SK-N-SH treated with all-trans-retinoic acid at 6 μM for 48 hours (cell line): ENCODE data around the gene ATP8B3.

Source experiments
- ATAC-seq: fragments of 200-7000 bp; cut with Tn5 transposase; 3 replicates; pipeline ENCODE4 v1.9.1; 2020; ENCODE audit warnings: mild to moderate bottlenecking, moderate library complexity
- BACH2 ChIP-seq: fragments of 250-450 bp; sonication (Bioruptor Pico); IDR thresholded peaks from 2 replicates; pipeline ENCODE4 v1.9.0; 2021; ENCODE audit warnings: mild to moderate bottlenecking, borderline replicate concordance
- CSDC2 ChIP-seq: fragments of 250-450 bp; sonication (Bioruptor Pico); IDR thresholded peaks from 2 replicates; pipeline ENCODE4 v1.5.0; 2020; ENCODE audit warnings: mild to moderate bottlenecking, moderate library complexity
- ESRRG ChIP-seq: fragments of 250-450 bp; sonication (Bioruptor Pico); IDR thresholded peaks from 2 replicates; pipeline ENCODE4 v1.6.1; 2021; ENCODE audit warnings: mild to moderate bottlenecking
- GLIS3 ChIP-seq: fragments of 250-450 bp; sonication (Bioruptor Pico); IDR thresholded peaks from 2 replicates; pipeline ENCODE4 v1.5.0; 2020; ENCODE audit warnings: mild to moderate bottlenecking, moderate library complexity
- ISL1 ChIP-seq: fragments of 250-450 bp; sonication (Bioruptor Pico); IDR thresholded peaks from 2 replicates; pipeline ENCODE4 v2.1.2; 2022; ENCODE audit warnings: mild to moderate bottlenecking, moderate library complexity
- OSR1 ChIP-seq: fragments of 250-450 bp; sonication (Bioruptor Pico); IDR thresholded peaks from 2 replicates; pipeline ENCODE4 v1.8.0; 2022; ENCODE audit warnings: moderate library complexity, mild to moderate bottlenecking, inconsistent platforms
- PPARA ChIP-seq: fragments of 250-450 bp; sonication (Bioruptor Pico); IDR thresholded peaks from 2 replicates; pipeline ENCODE4 v1.5.0; 2020; ENCODE audit warnings: mild to moderate bottlenecking, borderline replicate concordance
- RARB ChIP-seq: fragments of 250-450 bp; sonication (Bioruptor Pico); IDR thresholded peaks from 2 replicates; pipeline ENCODE4 v1.8.0; 2021; ENCODE audit warnings: mild to moderate bottlenecking, moderate library complexity
- SNAI2 ChIP-seq: fragments of 250-450 bp; sonication (Bioruptor Pico); IDR thresholded peaks from 2 replicates; pipeline ENCODE4 v1.5.0; 2020; ENCODE audit warnings: mild to moderate bottlenecking, moderate library complexity
- TCF4 ChIP-seq: fragments of 250-450 bp; sonication (Bioruptor Pico); IDR thresholded peaks from 2 replicates; pipeline ENCODE4 v1.8.0; 2021; ENCODE audit warnings: mild to moderate bottlenecking, moderate library complexity, borderline replicate concordance
- TOX ChIP-seq: fragments of 250-450 bp; sonication (Bioruptor Pico); IDR thresholded peaks from 2 replicates; pipeline ENCODE4 v1.8.0; 2021; ENCODE audit warnings: mild to moderate bottlenecking, moderate library complexity, borderline replicate concordance
- ZFP3 ChIP-seq: fragments of 250-450 bp; sonication (Bioruptor Pico); IDR thresholded peaks from 2 replicates; pipeline ENCODE4 v1.5.0; 2020; ENCODE audit warnings: mild to moderate bottlenecking, moderate library complexity
- ZFP30 ChIP-seq: fragments of 450-650 bp; formaldehyde crosslinking; IDR thresholded peaks from 2 replicates; pipeline ENCODE4 v1.5.0; 2022; ENCODE audit warnings: mild to moderate bottlenecking, moderate library complexity
- ZNF565 ChIP-seq: fragments of 450-650 bp; formaldehyde crosslinking; conservative IDR thresholded peaks from 2 replicates; pipeline ENCODE4 v1.5.0; 2020; ENCODE audit warnings: low read depth, mild to moderate bottlenecking, moderate library complexity
- ZNF70 ChIP-seq: fragments of 450-650 bp; formaldehyde crosslinking; IDR thresholded peaks from 2 replicates; pipeline ENCODE4 v1.5.0; 2020; ENCODE audit warnings: mild to moderate bottlenecking, moderate library complexity
- ZNF8 ChIP-seq: fragments of 450-650 bp; formaldehyde crosslinking; IDR thresholded peaks from 2 replicates; pipeline ENCODE4 v1.5.0; 2020; ENCODE audit warnings: mild to moderate bottlenecking, moderate library complexity
- TF ChIP-seq, protein P1 (sequence below): fragments of 250-450 bp; sonication (Bioruptor Pico); IDR thresholded peaks from 2 replicates; pipeline ENCODE4 v1.5.1; 2020; ENCODE audit warnings: low read depth, mild to moderate bottlenecking, moderate library complexity
- TF ChIP-seq, protein P2 (sequence below): fragments of 250-450 bp; sonication (Bioruptor Pico); IDR thresholded peaks from 2 replicates; pipeline ENCODE4 v1.5.1; 2021; ENCODE audit warnings: mild to moderate bottlenecking, moderate library complexity
- TF ChIP-seq, protein P3 (sequence below): fragments of 250-450 bp; sonication (Bioruptor Pico); IDR thresholded peaks from 2 replicates; pipeline ENCODE4 v1.5.0; 2020; ENCODE audit warnings: mild to moderate bottlenecking, moderate library complexity

ATP8B3 gene

DNA sequence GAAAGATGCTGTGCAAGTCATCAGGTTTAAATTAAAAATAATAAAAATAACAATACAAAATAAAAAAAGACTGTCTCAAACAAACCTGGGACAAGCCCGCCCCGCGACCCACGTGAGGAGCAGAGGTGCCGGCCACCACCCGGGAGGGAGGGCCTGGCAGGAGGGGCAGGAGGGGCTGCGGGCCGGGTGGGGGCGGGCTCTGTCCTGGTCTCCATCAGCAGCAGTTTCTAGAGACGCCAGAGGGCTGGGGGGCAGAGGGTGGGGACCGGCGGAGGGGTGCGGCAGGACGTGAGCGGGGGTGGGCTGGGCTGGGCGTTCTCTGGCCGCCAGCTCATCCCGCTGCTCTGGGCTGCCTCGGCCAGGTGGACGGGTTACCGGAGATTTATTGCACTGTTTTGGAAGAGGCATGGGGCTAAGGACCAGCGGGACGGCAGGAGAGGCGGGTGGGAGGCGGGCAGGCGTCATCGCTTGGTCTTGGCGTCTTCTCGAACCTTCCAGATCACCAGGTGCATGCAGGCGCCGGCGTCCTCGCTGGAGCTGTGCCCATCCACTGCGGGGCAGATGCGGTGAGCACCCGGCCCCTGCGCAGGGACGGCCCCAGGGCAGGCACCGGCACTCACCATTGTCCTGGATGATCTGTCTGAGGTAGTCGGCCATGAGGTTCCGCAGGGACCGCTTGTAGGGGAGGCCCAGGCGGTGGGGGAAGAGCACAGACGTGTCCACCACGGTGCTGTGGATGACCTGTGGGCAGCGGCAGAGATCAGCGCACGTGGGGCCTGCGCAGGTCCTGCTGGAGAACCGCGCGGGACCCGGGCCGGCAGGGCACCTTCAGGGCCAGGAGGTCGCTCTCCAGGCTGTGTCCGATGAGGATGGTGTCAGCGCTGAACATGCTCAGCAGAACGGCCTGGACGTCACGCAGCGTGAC lies 3.8 kb upstream of the ATP8B3 start (continued):
- TF ChIP-seq, protein P1, sequence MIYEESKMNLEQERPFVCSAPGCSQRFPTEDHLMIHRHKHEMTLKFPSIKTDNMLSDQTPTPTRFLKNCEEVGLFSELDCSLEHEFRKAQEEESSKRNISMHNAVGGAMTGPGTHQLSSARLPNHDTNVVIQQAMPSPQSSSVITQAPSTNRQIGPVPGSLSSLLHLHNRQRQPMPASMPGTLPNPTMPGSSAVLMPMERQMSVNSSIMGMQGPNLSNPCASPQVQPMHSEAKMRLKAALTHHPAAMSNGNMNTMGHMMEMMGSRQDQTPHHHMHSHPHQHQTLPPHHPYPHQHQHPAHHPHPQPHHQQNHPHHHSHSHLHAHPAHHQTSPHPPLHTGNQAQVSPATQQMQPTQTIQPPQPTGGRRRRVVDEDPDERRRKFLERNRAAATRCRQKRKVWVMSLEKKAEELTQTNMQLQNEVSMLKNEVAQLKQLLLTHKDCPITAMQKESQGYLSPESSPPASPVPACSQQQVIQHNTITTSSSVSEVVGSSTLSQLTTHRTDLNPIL (CRISPR knock-in tag) = no peak
- TF ChIP-seq ZFP30 (CRISPR knock-in tag) = no peak
- TF ChIP-seq TCF4 = no peak
- no peak for TF ChIP-seq BACH2
- no peak for TF ChIP-seq RARB
- TF ChIP-seq ISL1 (CRISPR knock-in tag) = no peak
- no peak for TF ChIP-seq TOX
- TF ChIP-seq ZNF8 (CRISPR knock-in tag) = no peak
- TF ChIP-seq, all 23 proteins: peak for 0

DNA sequence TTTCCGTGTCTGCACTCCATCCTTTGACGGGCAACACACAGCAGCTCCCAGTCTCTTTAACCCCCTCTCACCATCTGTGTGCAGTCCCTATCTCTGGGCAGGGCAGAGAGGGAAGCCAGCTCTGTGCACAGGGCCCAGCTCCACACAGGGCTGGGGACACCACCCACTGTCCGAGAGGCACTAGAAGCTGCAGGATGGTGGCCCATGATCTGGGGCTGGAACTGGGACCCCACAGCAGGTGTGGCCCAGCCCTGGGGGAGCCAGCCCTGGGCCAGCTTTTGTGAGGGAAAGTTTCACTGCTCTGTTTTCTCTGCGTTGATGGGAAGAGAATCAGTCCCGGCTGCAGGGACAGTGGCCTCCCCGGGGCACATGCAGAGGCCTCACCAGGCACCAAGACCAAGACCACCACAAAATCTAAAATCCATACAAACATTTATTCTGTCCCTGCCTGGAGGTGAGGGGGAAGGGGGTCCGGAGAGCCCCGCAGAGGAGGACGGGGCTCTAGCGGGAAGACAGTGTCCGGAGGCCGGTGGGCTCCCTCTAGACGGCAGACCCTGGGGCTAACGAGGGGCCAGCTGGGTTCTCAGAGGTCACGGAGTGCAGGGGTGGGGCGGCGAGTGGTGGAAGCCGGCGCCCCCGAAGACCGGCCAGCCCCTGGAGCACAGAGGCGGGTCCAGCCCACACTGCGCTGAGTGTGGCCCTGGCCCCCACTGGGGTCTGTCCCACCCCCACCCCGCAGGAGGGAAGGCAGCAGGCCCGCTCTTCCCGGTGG lies 2.9 kb upstream of the ATP8B3 start:
- ATAC-seq = no peak
- TF ChIP-seq, protein P2, sequence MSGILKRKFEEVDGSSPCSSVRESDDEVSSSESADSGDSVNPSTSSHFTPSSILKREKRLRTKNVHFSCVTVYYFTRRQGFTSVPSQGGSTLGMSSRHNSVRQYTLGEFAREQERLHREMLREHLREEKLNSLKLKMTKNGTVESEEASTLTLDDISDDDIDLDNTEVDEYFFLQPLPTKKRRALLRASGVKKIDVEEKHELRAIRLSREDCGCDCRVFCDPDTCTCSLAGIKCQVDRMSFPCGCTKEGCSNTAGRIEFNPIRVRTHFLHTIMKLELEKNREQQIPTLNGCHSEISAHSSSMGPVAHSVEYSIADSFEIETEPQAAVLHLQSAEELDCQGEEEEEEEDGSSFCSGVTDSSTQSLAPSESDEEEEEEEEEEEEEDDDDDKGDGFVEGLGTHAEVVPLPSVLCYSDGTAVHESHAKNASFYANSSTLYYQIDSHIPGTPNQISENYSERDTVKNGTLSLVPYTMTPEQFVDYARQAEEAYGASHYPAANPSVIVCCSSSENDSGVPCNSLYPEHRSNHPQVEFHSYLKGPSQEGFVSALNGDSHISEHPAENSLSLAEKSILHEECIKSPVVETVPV (CRISPR knock-in tag) = no peak
- TF ChIP-seq CSDC2 (CRISPR knock-in tag) = no peak

DNA sequence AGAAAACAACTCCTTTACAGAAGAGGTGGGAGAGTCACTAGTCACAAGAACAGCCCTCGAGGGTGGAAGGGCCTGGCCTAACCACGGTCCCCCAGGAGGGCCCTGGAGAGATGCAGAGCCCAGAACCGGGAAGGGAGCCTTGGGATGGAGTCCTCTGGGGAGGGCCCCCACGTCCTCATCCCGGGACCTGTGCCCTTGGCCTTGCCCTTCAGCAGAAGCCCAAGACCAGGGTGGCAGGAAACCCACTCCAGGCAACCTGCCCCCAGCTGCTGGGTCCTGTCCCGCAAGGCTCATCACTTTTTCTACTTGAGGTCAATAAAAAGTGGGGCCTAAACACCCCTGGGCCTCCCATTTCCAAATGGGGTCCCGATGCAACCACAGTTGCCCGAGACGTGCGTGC lies 2.3 kb upstream of the ATP8B3 start:
- no peak for ATAC-seq
- TF ChIP-seq OSR1 (CRISPR knock-in tag) (no peak), BACH2 (no peak), CSDC2 (CRISPR knock-in tag) (no peak), TOX (no peak), ZFP30 (CRISPR knock-in tag) (no peak), ZNF70 (CRISPR knock-in tag) (no peak), ZNF565 (CRISPR knock-in tag) (no peak), RARB (no peak), GLIS3 (no peak), PPARA (CRISPR knock-in tag) (no peak), ZNF8 (CRISPR knock-in tag) (no peak), ESRRG (CRISPR knock-in tag) (no peak), ISL1 (CRISPR knock-in tag) (no peak), SNAI2 (CRISPR knock-in tag) (no peak), ZFP3 (CRISPR knock-in tag) (no peak)
- TF ChIP-seq, protein P1 (CRISPR knock-in tag) = no peak
- TF ChIP-seq, protein P3, sequence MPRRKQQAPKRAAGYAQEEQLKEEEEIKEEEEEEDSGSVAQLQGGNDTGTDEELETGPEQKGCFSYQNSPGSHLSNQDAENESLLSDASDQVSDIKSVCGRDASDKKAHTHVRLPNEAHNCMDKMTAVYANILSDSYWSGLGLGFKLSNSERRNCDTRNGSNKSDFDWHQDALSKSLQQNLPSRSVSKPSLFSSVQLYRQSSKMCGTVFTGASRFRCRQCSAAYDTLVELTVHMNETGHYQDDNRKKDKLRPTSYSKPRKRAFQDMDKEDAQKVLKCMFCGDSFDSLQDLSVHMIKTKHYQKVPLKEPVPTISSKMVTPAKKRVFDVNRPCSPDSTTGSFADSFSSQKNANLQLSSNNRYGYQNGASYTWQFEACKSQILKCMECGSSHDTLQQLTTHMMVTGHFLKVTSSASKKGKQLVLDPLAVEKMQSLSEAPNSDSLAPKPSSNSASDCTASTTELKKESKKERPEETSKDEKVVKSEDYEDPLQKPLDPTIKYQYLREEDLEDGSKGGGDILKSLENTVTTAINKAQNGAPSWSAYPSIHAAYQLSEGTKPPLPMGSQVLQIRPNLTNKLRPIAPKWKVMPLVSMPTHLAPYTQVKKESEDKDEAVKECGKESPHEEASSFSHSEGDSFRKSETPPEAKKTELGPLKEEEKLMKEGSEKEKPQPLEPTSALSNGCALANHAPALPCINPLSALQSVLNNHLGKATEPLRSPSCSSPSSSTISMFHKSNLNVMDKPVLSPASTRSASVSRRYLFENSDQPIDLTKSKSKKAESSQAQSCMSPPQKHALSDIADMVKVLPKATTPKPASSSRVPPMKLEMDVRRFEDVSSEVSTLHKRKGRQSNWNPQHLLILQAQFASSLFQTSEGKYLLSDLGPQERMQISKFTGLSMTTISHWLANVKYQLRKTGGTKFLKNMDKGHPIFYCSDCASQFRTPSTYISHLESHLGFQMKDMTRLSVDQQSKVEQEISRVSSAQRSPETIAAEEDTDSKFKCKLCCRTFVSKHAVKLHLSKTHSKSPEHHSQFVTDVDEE (CRISPR knock-in tag) = no peak
- TF ChIP-seq, protein P2 (CRISPR knock-in tag) = no peak
